ENCODE results near the gene SF3A2.

GRCh38 chr19:2261438-2262172 is 25.0 kb downstream of the SF3A2 start:
- no peak for TF ChIP-seq ZNF138 (tag by site-specific recombination; IDR thresholded peaks at IDR 0.05; ENCODE audit: borderline replicate concordance)
- TF ChIP-seq CTCF (tag by site-specific recombination; IDR thresholded peaks at IDR 0.05), result no peak
- no peak for TF ChIP-seq ZNF274 (IDR thresholded peaks at IDR 0.05; ENCODE audit: low read length)
- no peak for TF ChIP-seq ZNF274 (tag by site-specific recombination; IDR thresholded peaks at IDR 0.05; ENCODE audit: borderline replicate concordance)
- no peak for TF ChIP-seq ZBTB21 (tag by site-specific recombination; IDR thresholded peaks at IDR 0.05)
- no peak for TF ChIP-seq ZNF624 (tag by site-specific recombination; IDR thresholded peaks at IDR 0.05)
- no peak for TF ChIP-seq ZBTB49 (tag by site-specific recombination; IDR thresholded peaks at IDR 0.05; ENCODE audit: low read depth)
- TF ChIP-seq ZNF16 (tag by site-specific recombination; IDR thresholded peaks at IDR 0.05; ENCODE audit: low read depth), result no peak
